Measurements from ENCODE around the gene MDN1.
"Not testable (repeated sequence)": the region's sequence is repeated elsewhere in the genome, so short reads cannot be mapped to it uniquely, and the experiment has no call there.

The MDN1 gene

DNA sequence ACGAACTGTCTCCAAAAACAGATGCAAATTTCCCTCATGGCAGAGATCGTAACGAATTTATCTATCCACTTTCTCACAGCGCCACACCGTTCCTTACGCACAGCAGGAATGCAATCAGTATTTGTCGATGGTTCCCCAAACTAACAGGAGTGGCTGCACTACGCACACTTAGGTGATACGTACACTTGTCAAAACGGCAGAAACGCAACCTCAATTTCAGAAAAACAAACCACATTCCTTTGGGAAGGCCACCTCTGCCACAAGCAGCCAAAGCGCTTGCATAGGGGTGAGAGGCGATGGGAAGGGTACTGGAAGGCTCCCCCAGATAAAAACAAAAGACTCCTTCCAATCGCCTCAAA, 638 bp downstream of the MDN1 start:
- peak in 1 of 2 donors; percentile 21 for DNase-seq

DNA sequence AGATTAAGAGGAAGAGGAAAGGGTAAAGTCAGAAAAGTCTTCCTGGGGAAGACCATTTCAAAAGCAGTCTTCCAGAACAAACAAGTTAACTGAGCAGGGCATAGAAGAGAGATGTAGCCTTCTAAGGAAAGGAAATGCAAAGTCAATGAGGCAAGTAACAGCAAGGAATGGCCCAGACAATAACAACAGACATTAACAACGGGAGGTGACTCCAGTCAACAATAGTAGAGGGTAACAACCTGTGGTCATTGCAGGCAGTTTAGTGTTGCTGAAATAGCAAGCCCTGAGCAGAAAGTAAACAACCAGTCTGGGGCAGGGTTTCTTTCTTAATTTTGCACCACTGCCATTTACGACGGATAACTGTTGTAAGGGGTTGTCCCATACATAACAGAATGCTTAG, 2.1 kb downstream of the MDN1 start:
- DNase-seq, result no peak

DNA sequence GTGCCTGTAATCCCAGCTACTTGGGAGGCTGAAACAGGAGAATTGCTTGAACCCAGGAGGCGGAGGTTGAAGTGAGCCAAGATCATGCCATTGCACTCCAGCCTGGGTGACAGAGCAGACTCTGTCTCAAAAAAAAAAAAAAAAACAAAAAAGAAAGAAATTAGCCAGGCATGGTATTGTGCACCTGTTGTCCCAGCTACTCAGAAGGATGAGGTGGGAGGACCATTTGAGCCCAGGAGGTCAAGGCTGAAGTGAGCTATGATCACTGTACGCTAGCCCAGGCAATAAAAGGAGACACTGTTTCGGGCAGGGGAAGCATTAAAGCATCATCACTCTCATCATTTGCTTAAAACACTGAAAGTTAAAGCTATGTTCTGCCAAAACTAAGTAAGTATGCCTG, 6.2 kb downstream of the MDN1 start:
- DNase-seq, result not testable (repeated sequence)

DNA sequence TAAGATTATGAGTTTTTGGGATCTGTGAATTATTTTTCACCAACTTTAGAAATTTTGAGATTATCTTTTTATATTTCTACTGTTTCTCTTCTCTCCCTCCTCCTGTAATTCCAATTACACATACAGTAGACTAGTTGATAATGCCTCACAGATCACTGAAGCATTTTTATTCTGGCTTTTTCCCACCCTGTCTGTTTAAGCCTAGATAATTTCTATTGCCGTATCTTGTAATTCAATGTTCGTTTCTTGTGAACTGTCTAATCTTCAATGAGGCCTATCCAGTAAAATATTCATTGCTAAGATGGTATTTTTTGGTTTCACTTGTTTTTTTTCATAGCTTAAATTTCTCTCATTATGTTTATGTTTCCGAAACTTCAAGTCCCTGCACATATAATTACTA, 12.0 kb downstream of the MDN1 start:
- no peak for DNase-seq

GRCh38 chr6:89805814-89806371, 13.7 kb downstream of the MDN1 start:
- no peak for DNase-seq

GRCh38 chr6:89803271-89803670, 16.3 kb downstream of the MDN1 start:
- DNase-seq, result no peak

- DNase-seq, result no peak
Observed at GRCh38 chr6:89799756-89800155, 19.8 kb downstream of the MDN1 start.

DNA sequence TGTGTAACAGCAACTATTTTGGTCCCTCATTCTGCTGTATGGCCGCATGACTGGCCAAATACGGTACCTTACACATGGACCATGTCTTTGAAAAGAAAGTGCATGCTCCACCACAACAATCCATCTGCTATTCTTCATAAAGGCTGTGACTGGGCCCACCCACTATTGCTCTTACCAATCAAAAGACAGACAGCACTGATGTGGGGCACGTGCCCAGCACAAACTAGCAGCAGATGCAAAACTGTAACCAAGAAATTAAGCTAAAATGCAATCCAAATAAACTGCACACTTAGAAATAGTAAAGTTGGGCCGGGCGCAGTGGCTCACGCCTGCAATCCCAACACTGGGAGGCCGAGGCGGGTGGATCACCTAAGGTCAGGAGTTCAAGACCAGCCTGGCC, 20.5 kb downstream of the MDN1 start:
- DNase-seq, result no peak

DNA sequence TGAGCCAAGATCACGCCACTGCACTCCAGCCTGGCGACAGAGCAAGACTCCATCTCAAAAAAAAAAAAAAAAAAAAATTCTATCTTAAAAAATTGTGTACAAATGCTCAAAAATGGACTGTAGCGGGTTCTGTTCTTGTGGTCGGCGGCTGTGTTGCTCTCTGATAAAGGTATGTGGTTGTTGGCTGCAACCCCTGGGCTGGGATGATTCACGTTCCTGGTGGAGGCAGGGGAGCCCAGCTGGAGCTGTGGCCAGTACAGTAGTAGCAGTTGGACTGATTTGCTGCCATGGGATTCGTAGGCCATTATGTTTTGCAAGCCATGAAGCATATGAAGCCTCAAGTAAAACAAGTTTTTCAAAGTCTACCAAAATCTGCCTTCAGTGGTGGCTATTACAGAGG, 22.3 kb downstream of the MDN1 start:
- no peak for DNase-seq

- no peak for DNase-seq
Observed at GRCh38 chr6:89794324-89794723, 25.3 kb downstream of the MDN1 start.

GRCh38 chr6:89793586-89793985, 26.0 kb downstream of the MDN1 start:
- no peak for DNase-seq

GRCh38 chr6:89792881-89793280, 26.7 kb downstream of the MDN1 start:
- no peak for DNase-seq

- no peak for DNase-seq
Observed at GRCh38 chr6:89790403-89790802, 29.2 kb downstream of the MDN1 start.

DNA sequence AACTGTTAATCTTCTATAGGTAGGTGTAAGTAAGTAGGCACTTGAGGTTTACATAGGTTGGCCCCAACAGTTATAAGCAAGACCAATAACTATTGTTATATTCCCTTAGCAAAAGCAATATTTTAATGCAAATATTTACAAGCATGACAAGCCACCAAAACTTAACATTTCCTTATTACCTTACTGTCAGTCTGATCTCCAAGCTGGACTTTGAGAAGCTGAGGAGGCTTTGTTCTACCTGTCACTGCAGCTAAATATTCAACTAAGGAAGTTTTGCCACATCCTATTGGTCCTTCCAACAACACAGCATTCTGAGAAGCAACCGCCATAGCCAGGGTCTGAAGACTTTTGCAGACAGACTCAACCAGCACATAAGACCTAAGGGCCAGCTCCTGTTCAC, 29.6 kb downstream of the MDN1 start:
- DNase-seq, result no peak

GRCh38 chr6:89787660-89788328, 31.8 kb downstream of the MDN1 start:
- DNase-seq, result no peak

DNA sequence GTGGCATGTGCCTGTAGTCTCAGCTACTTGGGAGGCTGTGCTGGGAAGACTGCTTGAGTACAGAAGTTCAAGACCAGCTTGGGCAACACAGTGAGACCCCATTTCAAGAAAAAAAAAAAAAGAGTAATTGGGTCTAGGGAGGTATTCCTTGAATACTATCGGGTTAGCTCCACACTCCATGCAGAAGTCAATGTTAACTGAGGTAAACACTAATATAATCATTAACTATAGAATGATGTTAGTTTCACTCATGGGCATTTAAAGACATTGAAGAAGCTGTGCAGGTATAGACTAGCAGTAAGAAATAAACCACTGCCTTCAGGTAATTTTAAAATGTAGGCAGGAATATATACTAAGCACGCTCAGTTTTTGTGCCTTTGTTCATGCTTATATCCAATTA, 32.6 kb downstream of the MDN1 start:
- DNase-seq, result no peak

DNA sequence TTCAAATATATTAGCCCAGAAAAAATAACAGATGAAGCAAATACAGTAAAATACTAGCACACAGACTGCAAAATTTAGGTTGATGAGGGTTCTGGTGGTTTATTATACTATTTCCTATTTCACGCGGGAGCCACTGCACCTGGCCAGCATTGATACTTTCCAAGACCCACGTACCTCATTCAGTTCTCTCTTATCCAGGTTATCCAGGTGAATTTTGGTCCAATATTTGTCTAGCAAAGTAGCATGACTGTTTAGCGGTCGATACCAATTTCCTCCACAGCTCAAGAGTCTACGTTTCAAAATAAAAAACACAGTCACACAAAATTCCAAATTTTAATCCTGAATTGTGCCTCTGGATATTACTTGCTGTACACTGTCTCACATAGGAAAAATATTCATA, 34.8 kb downstream of the MDN1 start:
- DNase-seq, result no peak

GRCh38 chr6:89783293-89783692, 36.3 kb downstream of the MDN1 start:
- not testable (repeated sequence) for DNase-seq

- no peak for DNase-seq
Observed at GRCh38 chr6:89782222-89782621, 37.4 kb downstream of the MDN1 start.

DNA sequence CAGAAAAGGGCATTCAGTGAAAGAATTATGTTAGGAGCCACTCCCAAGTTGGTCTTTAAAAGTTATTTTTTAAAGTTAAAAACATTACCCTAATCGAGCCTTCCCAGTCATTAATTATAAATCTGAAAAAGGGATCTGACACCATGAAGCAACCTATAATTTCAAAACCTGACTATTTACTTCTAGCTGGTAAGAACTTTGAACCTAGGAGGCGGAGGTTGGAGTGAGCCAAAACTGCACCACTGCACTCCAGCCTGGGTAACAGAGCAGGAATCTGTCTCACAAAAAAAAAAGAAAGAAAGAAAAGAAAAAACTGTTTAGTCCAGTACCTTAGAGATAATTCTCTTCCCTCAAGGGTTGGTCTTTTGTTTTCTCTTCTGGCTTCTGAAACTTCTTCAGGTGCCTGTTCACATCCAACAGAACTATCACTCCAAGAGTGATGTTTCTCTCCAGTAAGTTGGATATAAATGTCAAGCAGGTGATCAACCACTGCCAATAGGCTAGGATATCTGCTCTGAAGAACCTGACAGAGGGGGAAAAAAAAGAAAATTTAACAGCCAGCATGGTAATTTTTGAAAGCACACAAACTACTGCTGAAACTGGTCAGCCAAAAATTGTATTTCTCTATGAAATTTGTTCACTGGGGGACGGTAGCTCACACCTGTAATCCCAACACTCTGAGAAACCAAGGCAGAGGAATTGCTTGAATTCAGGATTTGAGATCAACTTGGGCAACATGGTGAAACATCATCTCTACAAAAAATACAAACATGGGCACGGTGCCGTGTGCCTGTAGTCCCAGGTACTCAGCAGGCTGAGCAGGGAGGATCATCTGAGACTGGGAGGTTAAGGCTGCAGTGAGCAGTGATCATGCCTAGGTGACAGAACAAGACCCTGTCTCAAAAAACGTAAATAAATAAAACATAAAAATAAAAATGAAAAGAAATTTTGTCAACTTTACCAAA, 38.2 kb downstream of the MDN1 start:
- DNase-seq, result no peak

DNA sequence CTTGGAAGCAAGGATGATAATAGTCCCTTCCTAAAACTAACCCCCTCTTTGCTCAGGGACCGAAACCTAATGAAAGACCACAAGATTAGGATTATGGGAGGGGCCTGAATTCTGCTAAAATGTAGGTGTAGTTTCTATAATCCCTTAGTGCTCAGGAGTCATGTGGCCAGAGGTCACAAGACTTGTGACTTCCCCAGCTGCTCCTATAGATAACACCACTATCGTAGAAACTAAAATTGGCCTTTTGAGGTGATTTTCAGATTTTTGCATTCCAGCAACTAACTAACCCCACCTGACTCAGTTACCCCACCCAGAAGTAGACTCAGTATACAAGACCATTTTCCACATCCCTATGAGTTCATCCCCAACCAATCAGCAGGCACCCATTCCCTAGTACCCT, 42.1 kb downstream of the MDN1 start:
- no peak for DNase-seq

GRCh38 chr6:89776583-89777233, 42.9 kb downstream of the MDN1 start:
- no peak for DNase-seq

GRCh38 chr6:89775150-89775549, 44.4 kb downstream of the MDN1 start:
- DNase-seq, result no peak

- DNase-seq, result no peak
Observed at GRCh38 chr6:89769572-89769971, 50.0 kb downstream of the MDN1 start.

Measured in stimulated activated CD4-positive, alpha-beta T cell treated with anti-CD3 and anti-CD28 coated beads, Interleukin-2, amount 100 ng/mL, for 24 hours (primary cell).